Hematopoietic multipotent progenitor cell treated with erythropoietin and hydrocortisone succinate and interleukin-3 and kit ligand, for 17 days (in vitro differentiated cells): ENCODE results near the gene CACNG8.
"Not testable (repeated sequence)": the region's sequence is repeated elsewhere in the genome, so short reads cannot be mapped to it uniquely, and the experiment has no call there.

Experiments
- DNase-seq: peaks from one replicate; pipeline ENCODE4 v3.0.0-alpha.2; 2015; ENCODE audit warnings: low spot score

Gene CACNG8

DNA sequence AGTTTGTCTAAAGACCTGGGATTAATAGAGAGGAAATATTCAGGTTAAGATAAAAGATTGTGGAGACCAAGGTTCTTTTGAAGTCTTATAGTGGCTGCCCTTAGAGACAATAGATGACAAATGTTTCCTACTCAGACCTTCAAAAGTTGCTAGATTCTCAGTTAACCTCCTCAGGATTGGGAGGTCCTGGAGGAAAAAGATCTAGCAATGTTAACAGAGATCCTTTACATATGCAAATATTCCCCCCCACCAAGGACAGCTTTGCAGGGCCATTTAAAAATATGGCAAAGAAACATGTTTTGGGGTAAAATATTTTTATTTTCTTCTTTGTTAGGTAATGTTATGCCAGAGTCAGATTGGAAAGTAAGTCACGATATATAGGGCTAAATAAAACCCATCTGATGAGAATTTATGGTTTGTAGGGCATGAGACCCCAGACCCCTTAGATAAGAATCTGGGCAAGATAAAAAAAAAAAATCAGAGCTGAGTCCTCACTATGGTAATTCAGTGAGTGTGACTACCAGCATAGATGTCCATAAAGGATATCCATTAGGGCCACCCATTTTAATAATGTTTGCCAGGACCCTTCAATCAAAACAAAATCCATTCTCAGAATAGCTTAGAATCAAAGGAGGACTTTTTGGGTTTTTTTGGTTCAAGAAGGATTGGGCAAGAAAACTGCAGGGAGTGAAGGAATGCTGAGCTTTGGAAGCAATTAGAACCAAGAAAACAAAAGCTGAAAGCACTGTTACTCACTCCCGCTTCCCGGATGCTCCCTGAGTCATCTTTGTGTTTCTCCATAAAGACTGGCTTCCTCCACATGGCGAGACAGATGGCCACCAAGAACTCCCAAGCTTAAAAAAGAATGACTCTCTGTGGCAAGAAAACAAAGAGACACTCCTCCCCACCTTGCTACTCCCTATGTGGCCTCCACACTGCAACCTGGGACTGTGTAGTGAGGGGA lies 72.8 kb downstream of the CACNG8 start:
- DNase-seq = no peak

GRCh38 chr19:54036542-54036941 lies 73.8 kb downstream of the CACNG8 start:
- DNase-seq = not testable (repeated sequence)
